GM23248 (cell line): ENCODE data around the gene PPFIA3. TPM values are rescaled to one million over a fixed set of nuclear protein-coding genes. Genes with fewer than 3 reads are reported as not detected.

Experiments
- DNase-seq: peaks from one replicate; pipeline ENCODE4 v3.0.0-alpha.2; 2015
- H2AFZ ChIP-seq: fragments of 200-600 bp; sonication (generic); 2 replicates; pipeline ENCODE4 v1.6.1; 2016; ENCODE audit warnings: antibody characterized with exemption
- H3F3A ChIP-seq: fragments of 200-600 bp; sonication (generic); 2 replicates; pipeline ENCODE4 v1.6.1; 2016; ENCODE audit warnings: mild to moderate bottlenecking, antibody characterized with exemption, mixed run types; ENCODE audit not compliant: insufficient read depth
- H3K27ac ChIP-seq: fragments of 200-600 bp; sonication (generic); 2 replicates; pipeline ENCODE4 v1.5.1; 2016; ENCODE audit warnings: mild to moderate bottlenecking
- H3K27me3 ChIP-seq: fragments of 200-600 bp; sonication (generic); replicated peaks from 2 replicates; pipeline ENCODE4 v1.6.1; 2016; ENCODE audit warnings: mild to moderate bottlenecking; ENCODE audit not compliant: insufficient read depth
- H3K36me3 ChIP-seq: fragments of 200-600 bp; sonication (generic); 2 replicates; pipeline ENCODE4 v1.6.1; 2016; ENCODE audit warnings: low read depth, mild to moderate bottlenecking
- H3K4me1 ChIP-seq: fragments of 200-600 bp; sonication (generic); 2 replicates; pipeline ENCODE4 v1.6.1; 2016; ENCODE audit warnings: mild to moderate bottlenecking; ENCODE audit not compliant: insufficient read depth
- H3K4me2 ChIP-seq: fragments of 200-600 bp; sonication (generic); one replicate; pipeline ENCODE4 v1.6.1; 2016; ENCODE audit warnings: mild to moderate bottlenecking; ENCODE audit not compliant: unreplicated experiment
- H3K4me3 ChIP-seq: fragments of 200-600 bp; sonication (generic); 2 replicates; pipeline ENCODE4 v1.5.1; 2016; ENCODE audit warnings: mild to moderate bottlenecking
- H3K79me2 ChIP-seq: fragments of 200-600 bp; sonication (generic); 2 replicates; pipeline ENCODE4 v1.6.1; 2016; ENCODE audit warnings: mild to moderate bottlenecking; ENCODE audit not compliant: insufficient read depth
- H3K9ac ChIP-seq: fragments of 200-600 bp; sonication (generic); 2 replicates; pipeline ENCODE4 v1.6.1; 2016; ENCODE audit warnings: mild to moderate bottlenecking
- H3K9me2 ChIP-seq: fragments of 200-600 bp; sonication (generic); 2 replicates; pipeline ENCODE4 v1.6.1; 2016; ENCODE audit warnings: mixed run types, mild to moderate bottlenecking, moderate library complexity; ENCODE audit not compliant: insufficient read depth
- H3K9me3 ChIP-seq: fragments of 200-600 bp; sonication (generic); one replicate; pipeline ENCODE4 v1.6.1; 2017; ENCODE audit warnings: low read depth
- H4K20me1 ChIP-seq: fragments of 200-600 bp; sonication (generic); 2 replicates; pipeline ENCODE4 v1.6.0; 2016; ENCODE audit not compliant: insufficient read depth
- EZH2 ChIP-seq: fragments of 200-600 bp; sonication (generic); IDR thresholded peaks from 2 replicates; pipeline ENCODE4 v1.6.1; 2018; ENCODE audit warnings: antibody characterized with exemption, mild to moderate bottlenecking; ENCODE audit not compliant: insufficient read depth, poor library complexity, severe bottlenecking
- EZH2phosphoT487 ChIP-seq: fragments of 200-600 bp; sonication (generic); IDR thresholded peaks from 2 replicates; pipeline ENCODE4 v1.6.1; 2018; ENCODE audit warnings: antibody characterized with exemption, moderate library complexity, mild to moderate bottlenecking, low read depth; ENCODE audit not compliant: insufficient read depth
- WGBS, 2 experiments: methylation state at CpG; one replicate each; pipeline ENCODE4 v1.1.6; 2015 to 2017; ENCODE audit warnings: low lambda C conversion rate in 2 of 2, low coverage in 1 of 2; ENCODE audit errors: missing lambda C conversion rate in 2 of 2; 5-methylcytosine and 5-hydroxymethylcytosine counted together
- in situ Hi-C: fragments of 300-500 bp; cut with MboI; formaldehyde crosslinking; loops from 2 replicates; pipeline ENCODE4 v1.15.0; 2020
- polyA plus RNA-seq: library from polyadenylated mRNA; unstranded; fragments of >200 nt; fragmentation: Nextera tagmentation; extraction: Ambion mirVana; gene quantifications from 2 replicates; pipeline ENCODE4 v1.2.1, GENCODE V29; 2016
- total RNA-seq: library from RNA; depleted of rRNA; stranded (reverse); fragments of >200 nt; shearing (Covaris generic); gene quantifications from 2 replicates; pipeline ENCODE4 v1.2.3, GENCODE V29; 2014

The PPFIA3 gene
- total and polyA plus RNA-seq, 2 experiments from 2014 or later: 1.2 to 2.4 TPM

- Histone ChIP-seq H3K9me3 (no peaks in the 10 kb centered on the region), H3K79me2 (peaks cover 5% of the 10 kb centered on the region; the same call in 1 of the 2 replicates), H2AFZ (no peak overlapping the region), H3K27ac (no peak overlapping the region), H3K9ac (no peak overlapping the region), H3K9me2 (no peaks in the 10 kb centered on the region), H3K27me3 (no peaks in the 10 kb centered on the region), H3K4me3 (no peak overlapping the region), H4K20me1 (no peaks in the 10 kb centered on the region; the same call in 1 of the 2 replicates), H3F3A (peaks cover 47% of the 10 kb centered on the region), H3K36me3 (peaks cover 28% of the 10 kb centered on the region; the same call in 1 of the 2 replicates), H3K4me1 (peaks cover 13% of the 10 kb centered on the region), H3K4me2 (no peak overlapping the region)
- no peak for DNase-seq
- in situ Hi-C loops: no loop called here
- no peak for TF ChIP-seq EZH2
- no peak for TF ChIP-seq EZH2phosphoT487
- WGBS, 2 experiments: 93 to 95% methylated on average over 20 to 93 of the region's 93 CpGs
These were observed 11.5 kb upstream of the PPFIA3 start for GRCh38 chr19:49107625-49108459.

GRCh38 chr19:49109051-49109450, 10.3 kb upstream of the PPFIA3 start:
- Histone ChIP-seq H3K27me3 (no peaks in the 10 kb centered on the region), H4K20me1 (no peaks in the 10 kb centered on the region; the same call in 1 of the 2 replicates), H3K9me2 (no peaks in the 10 kb centered on the region), H3K4me3 (no peak overlapping the region), H3K36me3 (peaks cover 26% of the 10 kb centered on the region; the same call in 1 of the 2 replicates), H3K4me1 (peaks cover 13% of the 10 kb centered on the region), H3K9ac (no peak overlapping the region), H3K79me2 (peaks cover 5% of the 10 kb centered on the region; the same call in 1 of the 2 replicates), H2AFZ (no peak overlapping the region), H3K27ac (no peak overlapping the region), H3K9me3 (no peaks in the 10 kb centered on the region), H3K4me2 (no peak overlapping the region), H3F3A (peaks cover 47% of the 10 kb centered on the region)
- no peak for DNase-seq
- TF ChIP-seq EZH2phosphoT487 (no peak), EZH2 (no peak)
- in situ Hi-C loops: no loop called here
- 78 to 79% methylated on average over 5 of the region's 5 CpGs for WGBS, 2 experiments

DNA sequence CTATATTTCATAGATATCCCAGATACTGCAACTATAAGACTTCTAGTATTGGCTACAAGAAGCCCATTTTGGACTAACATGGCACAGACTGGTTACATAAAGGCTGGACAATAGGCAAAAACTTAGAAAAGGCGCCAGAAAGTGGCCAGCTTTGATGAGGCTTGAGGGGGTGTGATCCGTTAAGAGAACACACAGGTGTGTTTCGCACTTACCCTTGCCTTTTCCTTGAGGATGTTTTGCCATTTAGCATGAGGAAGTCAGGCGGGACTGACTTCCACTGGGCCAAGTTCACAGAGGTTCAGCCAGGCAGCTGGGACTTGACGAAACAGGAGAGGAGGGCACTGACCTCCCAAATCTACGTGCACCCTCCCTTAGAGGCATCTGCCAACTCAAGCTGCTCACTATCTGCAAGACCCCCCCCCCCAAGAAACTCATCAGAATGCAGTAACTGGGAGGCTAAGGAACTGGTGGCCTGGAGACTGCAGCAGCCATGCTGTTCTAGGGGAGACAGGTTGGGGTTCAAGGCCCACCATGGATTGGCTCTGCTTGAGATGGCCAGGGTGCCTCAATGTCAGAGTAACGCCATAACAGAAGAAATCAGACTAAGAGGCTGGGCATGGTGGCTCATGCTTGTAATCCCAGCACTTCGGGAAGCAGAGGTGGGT, 9.6 kb upstream of the PPFIA3 start:
- Histone ChIP-seq H3K27ac (peak overlapping the region; percentile 55), H3K4me2 (no peak overlapping the region), H3K27me3 (no peaks in the 10 kb centered on the region), H3K4me1 (peaks cover 13% of the 10 kb centered on the region), H3K4me3 (no peak overlapping the region), H3K79me2 (peaks cover 5% of the 10 kb centered on the region; the same call in 1 of the 2 replicates), H4K20me1 (no peaks in the 10 kb centered on the region; the same call in 1 of the 2 replicates), H2AFZ (no peak overlapping the region), H3K9ac (0 out of 2 replicates have a peak overlapping the region, but pooled peaks have one; percentile 41), H3F3A (peaks cover 47% of the 10 kb centered on the region), H3K9me2 (no peaks in the 10 kb centered on the region), H3K36me3 (peaks cover 24% of the 10 kb centered on the region; the same call in 1 of the 2 replicates), H3K9me3 (no peaks in the 10 kb centered on the region)
- DNase-seq: no peak
- WGBS, 2 experiments: 95 to 96% methylated on average over 8 of the region's 8 CpGs
- in situ Hi-C loops: no loop called here
- TF ChIP-seq EZH2phosphoT487 (no peak), EZH2 (no peak)

DNA sequence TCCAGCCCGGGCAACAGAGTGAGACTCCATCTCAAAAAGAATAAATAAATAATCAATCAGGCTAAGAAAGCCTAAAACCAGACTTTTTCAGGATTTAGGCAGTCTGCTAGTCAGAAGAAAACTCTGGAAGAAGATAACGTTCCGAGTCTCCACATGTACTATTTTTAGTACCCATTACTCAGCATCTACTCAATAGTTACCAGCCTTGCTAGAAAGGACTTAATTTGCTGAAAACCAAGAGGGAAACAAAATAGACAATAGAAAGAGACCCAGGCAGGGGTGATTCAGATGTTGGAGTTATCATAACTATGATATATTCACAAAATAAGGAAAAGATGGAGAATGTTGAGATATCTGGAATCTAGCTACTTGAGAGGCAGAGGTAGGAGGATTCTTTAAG, 8.8 kb upstream of the PPFIA3 start:
- Histone ChIP-seq H3K4me2 (no peak overlapping the region), H4K20me1 (no peaks in the 10 kb centered on the region; the same call in 1 of the 2 replicates), H3K9me2 (no peaks in the 10 kb centered on the region), H3K79me2 (no peaks in the 10 kb centered on the region), H3K9me3 (no peaks in the 10 kb centered on the region), H3K4me1 (peaks cover 13% of the 10 kb centered on the region), H3K4me3 (no peak overlapping the region), H3K27ac (peak overlapping the region; percentile 55), H3F3A (peaks cover 46% of the 10 kb centered on the region), H3K27me3 (no peaks in the 10 kb centered on the region), H3K9ac (peak overlapping the region; percentile 41; the same call in 1 of the 2 replicates), H2AFZ (no peak overlapping the region), H3K36me3 (peaks cover 18% of the 10 kb centered on the region; the same call in 1 of the 2 replicates)
- peak; percentile 79 for DNase-seq
- in situ Hi-C loops: no loop called here
- TF ChIP-seq EZH2 (no peak), EZH2phosphoT487 (no peak)
- WGBS, 2 experiments: 0 to 2% methylated on average over 3 of the region's 3 CpGs
